HG02763 (cell line): ENCODE measurements around the gene DDX24.

Experiments used
- ATAC-seq: cut with Tn5 transposase; IDR thresholded peaks from one replicate; pipeline ENCODE4 v1.9.1; 2021; ENCODE audit warnings: mild to moderate bottlenecking, moderate library complexity; ENCODE audit not compliant: unreplicated experiment

Gene DDX24

DNA sequence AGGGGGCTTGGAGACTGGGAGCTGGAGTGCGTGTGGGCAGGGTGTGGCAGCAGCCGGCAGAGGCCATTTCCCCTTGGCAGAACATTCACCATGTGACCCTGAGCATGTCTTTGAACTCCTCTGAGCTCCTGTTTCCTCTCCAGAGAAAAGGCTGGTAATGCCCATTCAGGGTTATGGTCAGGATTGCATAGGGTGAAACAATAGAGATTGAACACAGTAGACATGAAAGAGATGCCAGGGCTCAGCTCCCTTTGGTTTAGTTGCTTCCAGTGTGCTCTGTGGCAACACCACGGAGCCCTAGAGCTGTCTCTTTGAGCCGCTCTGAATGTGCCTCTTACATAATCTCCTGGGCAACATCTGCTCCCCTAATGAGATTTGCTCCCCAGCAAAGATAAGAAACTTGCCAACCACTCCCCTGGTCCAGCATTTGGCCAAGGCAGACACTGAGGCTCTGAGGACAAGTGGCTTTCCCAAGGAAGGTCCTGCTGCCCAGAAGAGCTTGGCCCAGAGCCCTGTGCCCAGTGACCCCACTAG is 34.1 kb upstream of the DDX24 start:
- ATAC-seq, result no peak

GRCh38 chr14:94114589-94115057 is 33.6 kb upstream of the DDX24 start:
- no peak for ATAC-seq

GRCh38 chr14:94113908-94114588 is 33.0 kb upstream of the DDX24 start:
- ATAC-seq, result no peak

DNA sequence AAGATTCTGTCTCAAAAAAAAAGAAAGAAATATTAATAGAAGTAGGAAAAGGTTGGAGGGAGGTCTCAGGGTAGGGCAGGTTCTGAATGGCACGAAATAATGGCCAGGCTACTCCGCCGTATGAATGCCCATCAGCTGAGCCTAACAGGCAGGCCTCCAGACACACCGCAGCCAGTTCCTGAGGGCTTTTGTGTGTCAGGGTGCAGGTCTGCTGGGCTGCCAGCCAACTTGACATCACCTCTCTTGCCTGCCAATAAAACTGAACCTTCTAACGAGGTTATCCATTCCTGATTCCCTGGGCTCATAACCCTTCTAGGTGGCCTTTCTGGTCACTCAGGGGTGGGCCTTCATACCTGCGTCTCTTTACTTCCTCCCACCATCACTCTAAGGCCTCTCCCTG is 32.5 kb upstream of the DDX24 start:
- no peak for ATAC-seq

DNA sequence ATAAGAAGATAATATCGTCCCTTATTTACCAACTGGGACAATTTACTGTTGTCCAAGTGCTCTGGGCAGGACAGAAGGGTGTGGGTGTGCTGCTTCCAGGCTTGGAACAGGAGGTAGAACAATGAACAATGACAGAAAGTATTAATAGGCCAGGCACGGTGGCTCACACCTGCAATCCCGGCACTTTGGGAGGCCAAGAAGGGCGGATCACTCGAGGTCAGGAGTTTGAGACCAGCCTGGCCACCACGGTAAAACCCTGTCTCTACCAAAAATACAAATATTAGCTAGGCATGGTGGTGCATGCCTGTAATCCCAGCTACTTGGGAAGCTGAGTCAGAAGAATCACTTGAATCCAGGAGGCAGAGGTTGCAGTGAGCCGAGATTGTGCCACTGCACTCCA is 32.1 kb upstream of the DDX24 start:
- no peak for ATAC-seq

DNA sequence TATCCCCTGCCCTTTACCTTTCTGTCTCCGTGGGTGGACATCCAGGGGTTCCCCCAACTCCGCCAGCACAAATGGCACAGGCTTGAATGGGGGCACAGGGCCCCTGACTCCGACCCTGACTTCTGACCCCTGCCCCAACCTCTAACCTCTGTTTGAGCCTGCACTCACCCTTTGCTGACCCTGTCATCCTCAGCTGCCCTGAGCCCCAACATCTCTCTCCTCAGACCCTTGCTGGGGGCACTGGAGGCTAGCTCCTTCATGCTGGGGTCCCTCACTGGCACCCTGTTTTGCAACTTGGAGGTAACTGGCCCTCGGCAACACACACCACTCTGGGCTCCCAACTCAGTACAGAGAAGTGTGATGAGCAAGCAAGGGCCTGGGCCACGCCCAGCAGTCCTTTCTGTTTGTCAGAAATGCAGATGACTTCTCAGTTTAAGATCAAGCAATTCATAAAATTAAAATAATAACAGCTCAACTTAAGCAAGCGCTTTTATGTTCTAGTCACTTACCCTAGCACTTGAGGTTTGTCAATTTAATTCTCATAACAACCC is 31.6 kb upstream of the DDX24 start:
- ATAC-seq, result no peak

GRCh38 chr14:94111276-94112095 is 30.5 kb upstream of the DDX24 start:
- ATAC-seq, result no peak

GRCh38 chr14:94110552-94111181 is 29.7 kb upstream of the DDX24 start, which contains the start of gene IFI27:
Gene IFI27 (plus strand): TSS chr14:94110736.
- ATAC-seq, result no peak

DNA sequence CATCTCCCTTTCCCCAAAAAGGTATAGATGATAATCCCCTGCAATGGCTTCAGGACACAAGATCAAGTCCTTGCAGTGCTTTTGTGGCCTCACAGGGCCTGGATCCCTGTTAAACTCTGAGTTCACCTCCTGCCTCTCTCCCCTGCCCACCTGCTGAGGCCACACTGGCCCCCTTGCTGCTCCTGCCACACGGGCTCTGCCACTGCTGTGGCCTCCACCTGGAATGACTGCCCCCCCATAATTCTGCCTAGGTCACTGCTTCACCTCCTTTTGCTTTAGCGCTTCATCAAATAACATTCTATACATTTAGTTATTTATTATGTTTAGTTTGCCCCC is 28.9 kb upstream of the DDX24 start:
- no peak for ATAC-seq

GRCh38 chr14:94104731-94105130 is 23.7 kb upstream of the DDX24 start:
- no peak for ATAC-seq

DNA sequence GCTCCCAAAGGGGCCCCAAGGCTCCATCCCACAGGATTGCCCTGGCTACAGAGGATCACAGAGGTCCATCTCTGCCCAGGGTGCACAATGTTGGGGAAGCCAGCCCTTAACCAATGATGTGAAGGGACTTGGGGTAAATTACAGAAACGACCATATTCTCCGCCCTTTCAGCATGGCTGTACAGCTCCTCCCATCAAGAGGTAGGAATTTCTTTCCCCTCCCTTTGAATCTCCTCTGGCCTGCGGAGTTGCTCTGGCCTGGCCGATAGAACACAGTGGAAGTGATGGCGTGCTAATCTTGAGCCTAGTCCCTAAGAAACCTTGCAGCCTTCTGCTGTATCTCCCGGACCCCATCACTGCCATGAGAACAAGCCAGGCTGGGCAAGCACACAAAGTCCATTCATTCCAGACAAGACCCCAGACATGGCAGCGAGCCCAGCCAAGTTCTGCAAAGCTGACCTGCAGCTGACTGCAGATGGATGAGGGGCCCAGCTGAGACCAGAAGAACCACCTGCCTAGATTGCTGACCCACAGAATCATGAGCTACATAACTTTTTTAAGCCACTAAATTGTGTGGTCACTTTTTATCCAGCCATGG is 22.6 kb upstream of the DDX24 start:
- ATAC-seq, result no peak

DNA sequence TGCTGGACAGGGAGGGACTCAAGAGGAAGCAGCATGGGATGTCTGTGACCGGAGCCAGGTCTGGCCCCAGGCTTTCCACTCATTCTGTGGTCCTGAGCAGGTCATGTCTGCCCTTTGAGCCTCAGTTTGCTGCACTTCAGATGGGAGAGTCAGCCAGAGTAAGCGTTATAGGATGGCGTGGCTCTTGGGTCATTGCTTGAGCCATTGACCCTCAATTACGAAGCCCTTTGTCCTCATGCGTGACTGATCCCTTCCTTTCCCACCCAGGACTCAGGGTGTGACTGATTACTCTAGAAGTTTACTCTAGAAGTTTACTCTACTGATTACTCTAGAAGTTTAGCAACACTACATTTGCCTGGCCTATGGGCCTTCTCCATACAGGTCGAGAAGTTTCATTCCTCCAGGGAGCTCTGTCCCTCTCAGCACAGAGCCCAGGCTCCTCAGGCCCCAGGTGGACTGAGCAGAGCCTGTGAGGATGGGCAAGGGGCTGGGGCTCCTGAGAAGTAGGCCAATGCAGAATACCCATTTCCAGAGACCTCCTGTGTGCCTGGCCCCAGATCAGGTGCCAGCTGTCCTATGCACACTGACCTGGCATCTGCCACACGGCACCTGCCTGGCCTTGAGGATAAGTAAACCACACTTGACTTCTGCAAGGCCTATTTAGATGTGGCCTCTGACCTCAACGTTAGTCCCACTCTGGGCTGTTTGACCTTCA is 21.9 kb upstream of the DDX24 start:
- ATAC-seq, result no peak

- no peak for ATAC-seq
Measured at GRCh38 chr14:94101748-94102147, 20.7 kb upstream of the DDX24 start.

DNA sequence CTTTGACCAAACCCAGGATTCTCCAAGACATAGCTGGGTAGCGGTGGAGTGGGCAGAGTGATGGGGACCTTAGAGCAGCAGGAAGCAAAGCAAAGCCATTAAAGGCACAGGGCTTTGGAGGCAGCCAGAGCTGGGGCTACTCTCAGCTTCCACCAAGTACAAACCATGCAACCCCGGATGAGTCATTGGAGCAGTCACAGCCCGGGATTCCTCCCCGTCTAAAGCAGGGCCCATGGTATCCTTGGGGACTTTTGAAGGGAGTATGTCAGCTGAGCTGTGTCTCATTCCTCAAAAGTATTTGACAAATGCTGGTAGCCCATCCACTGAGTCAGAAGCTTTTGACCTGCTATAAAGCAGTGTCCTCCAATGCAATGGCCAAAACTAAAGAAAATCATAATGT is 19.8 kb upstream of the DDX24 start:
- ATAC-seq, result no peak

GRCh38 chr14:94099006-94099405 is 18.0 kb upstream of the DDX24 start:
- no peak for ATAC-seq

DNA sequence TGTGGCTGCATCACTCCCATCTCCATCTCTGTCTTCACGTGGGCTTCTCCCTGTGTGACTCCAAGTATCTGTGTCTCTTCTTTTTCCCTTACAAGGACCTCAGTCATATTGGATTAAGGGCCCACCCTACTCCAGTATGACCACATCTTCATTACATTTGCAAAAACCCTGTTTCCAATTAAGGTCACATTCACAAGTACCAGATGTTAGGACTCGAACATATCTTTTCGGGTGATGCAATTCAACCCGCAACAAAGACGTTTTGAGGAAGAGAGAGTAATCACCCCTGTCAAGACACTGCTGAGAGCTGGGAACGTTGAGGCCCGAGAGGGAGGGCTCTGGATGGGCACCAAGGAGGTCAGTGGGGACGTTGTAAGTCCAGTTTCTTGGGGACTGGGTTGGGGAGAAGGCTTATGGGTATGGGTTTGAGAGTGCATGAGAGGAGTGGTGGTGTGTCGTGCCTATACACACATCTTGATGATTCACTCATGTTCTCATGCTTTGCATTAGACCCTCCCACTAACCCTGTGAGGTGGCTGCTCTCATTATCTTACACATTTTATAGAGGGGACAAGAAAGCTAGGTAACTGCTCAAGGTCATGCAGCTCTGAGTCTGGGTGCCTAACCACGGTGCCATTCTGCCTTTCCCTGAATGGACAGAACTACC is 17.5 kb upstream of the DDX24 start:
- no peak for ATAC-seq

- ATAC-seq, result no peak
Measured at GRCh38 chr14:94097091-94097490, 16.1 kb upstream of the DDX24 start.

DNA sequence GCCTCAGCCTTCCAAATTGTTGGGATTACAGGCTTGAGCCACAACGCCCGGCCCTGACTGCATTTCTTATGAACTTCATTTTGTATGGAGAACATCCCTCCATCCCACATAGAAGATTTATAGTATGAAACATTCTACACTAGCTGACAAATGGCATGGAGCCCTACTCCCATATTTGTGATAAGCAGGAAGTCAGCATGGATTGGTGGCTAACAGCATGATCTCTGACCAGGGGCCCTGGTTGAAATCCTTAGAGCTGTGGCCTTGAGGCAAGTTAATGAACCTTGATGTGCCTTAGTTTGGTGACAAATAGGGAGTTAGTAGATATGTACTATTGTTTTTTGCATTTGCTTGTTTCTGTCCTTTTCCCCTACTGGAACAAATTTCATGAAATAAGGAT is 12.4 kb upstream of the DDX24 start:
- no peak for ATAC-seq

GRCh38 chr14:94089479-94089878 is 8.5 kb upstream of the DDX24 start:
- ATAC-seq, result no peak

DNA sequence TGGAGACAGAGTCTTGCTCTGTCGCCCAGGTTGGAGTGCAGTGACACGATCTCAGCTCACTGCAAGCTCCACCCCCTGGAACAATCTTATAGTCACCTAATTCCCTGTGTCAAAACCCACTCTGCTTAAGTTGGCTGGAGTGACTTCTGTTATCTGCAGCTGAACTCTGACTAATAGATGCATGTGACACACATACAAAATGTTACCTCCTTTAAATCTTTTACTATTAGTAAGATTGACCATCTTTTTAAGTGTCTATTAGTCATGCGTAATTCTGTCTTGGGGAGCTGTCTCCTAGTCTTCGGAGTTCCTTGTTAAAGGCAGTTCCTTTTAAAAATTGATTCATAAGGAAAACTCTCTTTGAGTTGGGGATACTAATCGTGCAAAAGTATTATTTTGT is 7.5 kb upstream of the DDX24 start:
- ATAC-seq, result no peak
